ENCODE measurements around the gene PSMD13. TPM values are rescaled to one million over a fixed set of nuclear protein-coding genes. Genes with fewer than 3 reads are reported as not detected.
"Not testable (repeated sequence)": the region's sequence is repeated elsewhere in the genome, so short reads cannot be mapped to it uniquely, and the experiment has no call there.

Gene PSMD13
- total RNA-seq, 1 donor from 2014 or later: 272 TPM

DNA sequence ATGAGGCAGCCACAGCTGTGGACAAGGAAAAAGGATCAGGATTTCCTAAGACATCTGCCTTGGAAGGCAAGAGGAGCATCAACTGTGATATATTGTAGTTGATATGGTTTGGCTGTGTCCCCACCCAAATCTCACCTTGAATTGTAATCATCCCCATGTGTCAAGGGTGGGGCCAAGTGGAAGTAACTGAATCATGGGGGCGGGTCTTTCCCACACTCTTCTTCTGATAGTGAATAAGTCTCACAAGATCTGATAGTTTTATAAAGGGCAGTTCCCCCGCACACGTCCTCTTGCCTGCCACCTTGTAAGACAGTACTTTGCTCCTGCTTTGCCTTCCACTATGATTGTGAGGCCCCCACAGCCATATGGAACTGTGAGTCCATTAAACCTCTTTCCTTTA lies 19.1 kb upstream of the PSMD13 start:
- peaks cover 27% of the 10 kb centered on the region for H3K36me3 Mint-ChIP-seq (ENCODE audit: low read depth)
- H3K27ac Mint-ChIP-seq: peak overlapping the region; percentile 0
- H3K4me1 Mint-ChIP-seq: peaks cover 9% of the 10 kb centered on the region
- intact Hi-C loops (cut with micrococcal nuclease): no loop called here
- H3K9me3 Mint-ChIP-seq: no peaks in the 10 kb centered on the region
- no peak for DNase-seq
- H3K27me3 Mint-ChIP-seq: no peaks in the 10 kb centered on the region
- no peak overlapping the region for H3K4me3 Mint-ChIP-seq

DNA sequence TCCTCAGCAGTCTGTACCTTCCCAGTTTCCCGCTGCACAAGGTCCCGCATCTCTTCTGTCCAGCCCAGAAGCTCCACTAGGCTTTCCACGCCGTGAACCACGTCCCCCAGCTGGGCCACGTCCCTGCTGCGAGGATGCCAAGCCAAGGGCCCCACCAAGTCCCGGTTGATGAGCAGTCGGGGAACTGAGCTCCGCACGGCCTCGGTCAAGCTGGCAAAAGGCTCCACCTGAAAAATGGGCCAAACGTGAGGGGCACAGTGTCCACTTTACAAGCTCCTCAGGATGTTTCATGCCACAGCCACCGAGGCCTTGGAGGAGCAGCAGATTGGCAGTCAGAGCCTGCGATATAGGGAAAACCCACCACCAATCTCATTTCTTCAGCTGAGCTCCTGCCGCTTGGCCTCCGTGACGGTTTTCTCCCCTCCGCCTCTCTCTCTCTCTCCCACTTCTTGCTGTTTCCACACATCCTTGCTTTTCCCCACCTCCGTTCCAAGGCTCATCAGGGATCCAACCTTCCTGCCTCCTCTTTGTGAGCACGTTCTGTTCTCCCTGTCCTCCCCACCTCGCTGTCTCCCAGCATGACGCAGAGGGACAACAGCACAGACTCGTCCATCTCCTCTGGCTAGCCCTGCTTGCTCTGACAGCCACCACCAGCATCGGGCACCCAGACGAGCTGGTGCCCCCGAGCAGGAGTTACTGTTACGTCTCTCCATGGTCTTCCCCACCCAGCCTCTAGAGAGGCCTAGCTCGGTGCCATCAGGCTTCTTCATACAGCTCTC lies 17.8 kb upstream of the PSMD13 start:
- H3K27ac Mint-ChIP-seq: no peak overlapping the region
- H3K36me3 Mint-ChIP-seq (ENCODE audit: low read depth): peaks cover 21% of the 10 kb centered on the region
- no peak for DNase-seq
- H3K4me3 Mint-ChIP-seq: no peak overlapping the region
- intact Hi-C loops (cut with micrococcal nuclease): no loop called here
- no peaks in the 10 kb centered on the region for H3K27me3 Mint-ChIP-seq
- H3K4me1 Mint-ChIP-seq: peaks cover 8% of the 10 kb centered on the region
- H3K9me3 Mint-ChIP-seq: no peaks in the 10 kb centered on the region

DNA sequence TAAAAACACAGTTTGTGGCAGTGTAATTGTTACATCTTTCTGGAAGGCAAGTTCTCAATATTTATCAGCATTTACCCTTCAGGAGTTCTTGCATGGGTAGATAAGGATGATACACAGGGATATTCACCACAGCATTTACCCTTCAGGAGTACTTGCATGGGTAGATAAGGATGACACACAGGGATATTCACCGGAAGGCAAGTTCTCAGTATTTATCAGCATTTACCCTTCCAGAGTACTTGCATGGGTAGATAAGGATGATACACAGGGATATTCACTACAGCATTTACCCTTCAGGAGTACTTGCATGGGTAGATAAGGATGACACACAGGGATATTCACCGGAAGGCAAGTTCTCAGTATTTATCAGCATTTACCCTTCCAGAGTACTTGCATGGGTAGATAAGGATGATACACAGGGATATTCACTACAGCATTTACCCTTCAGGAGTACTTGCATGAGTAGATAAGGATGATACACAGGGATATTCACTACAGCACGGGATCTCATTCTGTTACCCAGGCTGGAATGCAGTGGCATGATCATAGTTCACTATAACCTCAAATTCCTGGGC lies 16.0 kb upstream of the PSMD13 start:
- DNase-seq; H3K9me3 Mint-ChIP-seq; H3K36me3 Mint-ChIP-seq (ENCODE audit: low read depth); H3K27ac Mint-ChIP-seq; H3K27me3 Mint-ChIP-seq; H3K4me3 Mint-ChIP-seq; intact Hi-C loops (cut with micrococcal nuclease): not testable (repeated sequence)
- H3K4me1 Mint-ChIP-seq: peaks cover 10% of the 10 kb centered on the region

DNA sequence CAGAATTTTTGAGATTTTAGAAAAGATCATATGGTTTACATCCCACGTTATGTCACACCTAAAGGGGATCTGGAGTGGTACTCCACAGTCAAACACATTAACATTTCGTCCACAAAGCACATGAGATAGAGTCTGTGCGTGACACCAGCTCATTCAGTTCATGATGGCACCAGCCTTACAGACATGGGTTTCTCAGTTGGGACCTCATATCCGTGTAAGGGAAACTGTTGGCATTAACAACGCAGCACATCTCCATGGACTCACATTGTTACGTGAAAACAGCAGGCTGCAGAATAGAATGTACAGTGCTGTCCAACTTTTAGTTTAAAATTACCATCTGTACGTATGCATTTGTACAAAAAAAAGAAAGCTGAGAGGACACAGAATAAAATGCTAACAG lies 15.2 kb upstream of the PSMD13 start:
- no peaks in the 10 kb centered on the region for H3K9me3 Mint-ChIP-seq
- intact Hi-C loops (cut with micrococcal nuclease): no loop called here
- DNase-seq: no peak
- peaks cover 4% of the 10 kb centered on the region for H3K36me3 Mint-ChIP-seq (ENCODE audit: low read depth)
- no peak overlapping the region for H3K4me3 Mint-ChIP-seq
- H3K27ac Mint-ChIP-seq: no peak overlapping the region
- H3K27me3 Mint-ChIP-seq: no peaks in the 10 kb centered on the region
- peaks cover 14% of the 10 kb centered on the region for H3K4me1 Mint-ChIP-seq

DNA sequence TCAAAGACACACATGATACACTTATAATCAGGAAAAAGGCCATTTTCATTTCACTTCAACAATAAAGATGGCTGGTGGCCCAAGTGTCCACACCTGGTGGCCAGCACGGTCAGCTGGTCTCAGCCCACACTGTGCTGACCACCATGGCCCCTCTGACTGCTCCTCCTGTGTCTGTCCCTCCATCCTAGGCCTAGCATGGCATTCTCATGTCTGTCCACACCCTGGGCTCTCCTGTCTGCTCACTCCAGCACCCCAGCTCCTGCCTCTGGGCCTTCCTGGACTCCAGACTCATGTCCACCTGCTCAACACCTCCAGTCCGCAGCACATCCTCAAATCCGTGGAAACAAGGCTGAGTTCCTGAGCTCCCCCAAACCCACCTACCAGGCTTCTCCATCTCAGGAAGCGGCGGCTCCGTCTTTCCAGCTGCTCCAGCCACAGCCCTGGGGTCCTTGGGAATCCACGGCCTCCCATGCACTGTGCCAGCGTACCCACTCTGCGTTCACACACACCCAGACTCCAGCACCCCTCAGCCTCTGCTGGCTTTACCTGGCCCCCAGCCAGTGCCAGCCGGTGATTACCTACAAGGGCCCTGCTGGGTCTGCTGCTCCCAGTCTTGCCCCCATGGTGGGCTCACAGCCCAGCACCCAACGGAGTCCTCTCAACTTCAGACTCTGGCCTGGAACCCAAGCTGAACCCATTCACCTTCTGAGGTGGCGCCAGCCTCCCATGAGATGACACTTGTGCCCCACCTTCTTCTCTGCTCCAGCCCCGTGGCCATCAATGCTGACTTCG lies 14.6 kb upstream of the PSMD13 start:
- H3K27me3 Mint-ChIP-seq: no peaks in the 10 kb centered on the region
- H3K9me3 Mint-ChIP-seq: no peaks in the 10 kb centered on the region
- intact Hi-C loops (cut with micrococcal nuclease): no loop called here
- no peak overlapping the region for H3K4me3 Mint-ChIP-seq
- H3K27ac Mint-ChIP-seq: no peak overlapping the region
- H3K4me1 Mint-ChIP-seq: peaks cover 14% of the 10 kb centered on the region
- DNase-seq: no peak
- peaks cover 4% of the 10 kb centered on the region for H3K36me3 Mint-ChIP-seq (ENCODE audit: low read depth)

DNA sequence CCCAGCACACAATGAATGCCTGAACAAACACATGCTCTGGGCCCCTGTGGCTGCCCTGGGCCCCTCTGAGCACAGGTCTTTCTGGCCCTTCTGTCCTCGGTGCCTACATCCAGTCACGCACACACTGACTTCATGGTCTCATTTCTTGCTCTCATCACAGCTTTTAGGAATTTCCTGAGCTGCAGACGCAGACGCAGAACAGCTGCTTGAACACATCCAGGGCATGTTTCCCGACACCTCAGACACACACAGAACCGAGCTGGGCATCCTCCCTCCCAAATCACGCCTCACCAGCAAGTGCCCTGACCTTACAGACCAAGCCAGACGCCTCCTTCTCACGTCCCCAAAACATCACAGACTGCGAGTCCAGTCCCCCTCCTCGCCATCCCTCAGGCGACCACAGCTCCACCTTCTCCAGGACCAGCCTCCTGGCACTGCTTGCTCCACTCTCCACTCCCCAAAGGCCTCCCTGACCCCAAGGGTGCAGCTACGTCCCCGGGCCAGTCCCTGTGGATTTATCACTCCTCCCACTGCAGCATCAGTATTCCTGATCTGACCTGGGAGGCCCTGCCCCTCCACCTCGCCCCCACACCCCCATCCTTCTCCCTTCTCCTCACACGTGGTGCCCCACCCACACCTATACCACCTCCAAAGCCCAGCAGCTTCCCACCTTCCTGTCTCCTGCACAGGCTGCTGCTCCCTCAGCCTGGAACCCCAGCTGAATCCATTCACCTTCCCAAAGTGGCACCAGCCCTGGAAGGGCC lies 13.6 kb upstream of the PSMD13 start:
- H3K27me3 Mint-ChIP-seq: no peaks in the 10 kb centered on the region
- peak overlapping the region; percentile 34 for H3K27ac Mint-ChIP-seq
- no peaks in the 10 kb centered on the region for H3K9me3 Mint-ChIP-seq
- no peak for DNase-seq
- H3K4me3 Mint-ChIP-seq: no peak overlapping the region
- peaks cover 4% of the 10 kb centered on the region for H3K36me3 Mint-ChIP-seq (ENCODE audit: low read depth)
- H3K4me1 Mint-ChIP-seq: peaks cover 8% of the 10 kb centered on the region
- intact Hi-C loops (cut with micrococcal nuclease): no loop called here

DNA sequence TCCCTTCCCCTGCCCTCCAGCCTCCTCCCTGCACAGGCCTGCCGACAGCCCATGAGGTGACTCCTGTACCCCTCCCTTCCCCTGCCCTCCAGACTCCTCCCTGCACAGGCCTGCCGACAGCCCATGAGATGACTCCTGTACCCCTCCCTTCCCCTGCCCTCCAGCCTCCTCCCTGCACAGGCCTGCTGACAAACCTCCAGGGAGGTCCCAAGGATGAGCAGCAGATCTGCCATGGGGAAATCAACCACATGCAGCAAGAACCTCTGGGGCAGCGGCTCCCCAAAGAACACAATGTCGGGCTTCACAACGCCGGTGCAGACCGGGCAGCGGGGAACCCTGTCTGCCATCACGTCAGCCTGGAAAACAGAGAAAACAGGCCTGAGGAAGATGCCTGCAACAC lies 12.9 kb upstream of the PSMD13 start:
- DNase-seq: no peak
- H3K27ac Mint-ChIP-seq: no peak overlapping the region
- peaks cover 12% of the 10 kb centered on the region for H3K4me1 Mint-ChIP-seq
- no peaks in the 10 kb centered on the region for H3K9me3 Mint-ChIP-seq
- H3K36me3 Mint-ChIP-seq (ENCODE audit: low read depth): peaks cover 6% of the 10 kb centered on the region
- no peak overlapping the region for H3K4me3 Mint-ChIP-seq
- H3K27me3 Mint-ChIP-seq: no peaks in the 10 kb centered on the region
- intact Hi-C loops (cut with micrococcal nuclease): no loop called here

DNA sequence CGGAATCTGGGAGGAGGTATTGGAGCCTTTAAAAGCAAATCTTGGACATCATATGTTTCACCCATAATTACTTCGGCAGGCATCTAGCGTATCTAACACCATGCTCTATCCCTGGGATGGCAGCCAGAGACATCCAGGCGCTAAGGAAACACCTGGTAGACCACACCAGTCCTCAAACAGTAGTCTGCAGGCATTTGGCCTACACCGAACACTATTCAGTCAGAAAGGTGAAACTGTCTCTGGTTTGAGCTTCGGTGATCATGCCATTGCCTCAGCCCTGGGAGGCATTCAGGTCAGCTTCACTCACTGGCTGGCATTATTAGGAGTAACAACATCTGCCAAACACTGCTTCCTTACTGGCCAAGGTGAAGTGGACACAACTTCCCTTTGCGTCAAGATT lies 12.4 kb upstream of the PSMD13 start:
- Mint-ChIP-seq H3K4me1 (peaks cover 12% of the 10 kb centered on the region), H3K9me3 (no peaks in the 10 kb centered on the region), H3K27me3 (no peaks in the 10 kb centered on the region), H3K36me3 (ENCODE audit: low read depth) (peaks cover 8% of the 10 kb centered on the region), H3K27ac (no peak overlapping the region), H3K4me3 (no peak overlapping the region)
- DNase-seq: no peak
- intact Hi-C loops (cut with micrococcal nuclease): no loop called here

DNA sequence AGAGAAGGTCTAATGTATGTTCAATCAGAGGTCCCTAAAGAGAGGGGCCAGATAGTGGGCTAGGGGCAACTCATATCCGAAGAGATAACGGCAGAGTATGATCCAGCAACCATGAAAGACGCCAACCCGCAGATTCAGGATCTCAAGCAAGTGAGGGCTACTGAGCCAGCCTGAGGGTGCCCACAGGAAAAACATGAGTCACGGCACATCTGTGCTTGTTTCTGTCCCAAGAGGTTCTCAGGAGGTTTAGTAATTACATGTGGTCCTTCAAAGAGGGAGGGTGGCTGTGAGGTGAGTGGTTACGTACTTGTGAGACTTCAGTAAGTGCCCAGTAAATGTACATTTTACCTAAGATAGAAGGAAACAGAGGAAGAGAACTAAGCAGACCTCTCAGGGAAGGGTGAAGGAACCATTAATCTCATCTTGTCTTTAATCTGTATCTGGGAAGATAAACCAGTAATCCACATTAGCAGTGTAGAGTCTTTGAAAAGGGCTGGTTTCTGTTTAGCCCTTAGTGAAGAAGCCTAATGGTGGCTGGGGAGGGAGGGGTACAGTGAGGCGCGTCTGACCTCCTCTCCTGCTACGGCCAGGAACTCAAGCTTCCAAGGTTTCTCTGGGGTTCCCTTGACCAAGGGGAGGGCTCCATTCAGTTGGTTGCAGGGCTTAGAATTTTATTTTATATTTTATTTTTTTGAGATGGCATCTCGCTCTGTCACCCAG lies 10.9 kb upstream of the PSMD13 start:
- no peaks in the 10 kb centered on the region for H3K9me3 Mint-ChIP-seq
- no peaks in the 10 kb centered on the region for H3K27me3 Mint-ChIP-seq
- intact Hi-C loops (cut with micrococcal nuclease): no loop called here
- H3K4me1 Mint-ChIP-seq: peaks cover 12% of the 10 kb centered on the region
- H3K27ac Mint-ChIP-seq: no peak overlapping the region
- H3K4me3 Mint-ChIP-seq: no peak overlapping the region
- DNase-seq: no peak
- H3K36me3 Mint-ChIP-seq (ENCODE audit: low read depth): peaks cover 10% of the 10 kb centered on the region

DNA sequence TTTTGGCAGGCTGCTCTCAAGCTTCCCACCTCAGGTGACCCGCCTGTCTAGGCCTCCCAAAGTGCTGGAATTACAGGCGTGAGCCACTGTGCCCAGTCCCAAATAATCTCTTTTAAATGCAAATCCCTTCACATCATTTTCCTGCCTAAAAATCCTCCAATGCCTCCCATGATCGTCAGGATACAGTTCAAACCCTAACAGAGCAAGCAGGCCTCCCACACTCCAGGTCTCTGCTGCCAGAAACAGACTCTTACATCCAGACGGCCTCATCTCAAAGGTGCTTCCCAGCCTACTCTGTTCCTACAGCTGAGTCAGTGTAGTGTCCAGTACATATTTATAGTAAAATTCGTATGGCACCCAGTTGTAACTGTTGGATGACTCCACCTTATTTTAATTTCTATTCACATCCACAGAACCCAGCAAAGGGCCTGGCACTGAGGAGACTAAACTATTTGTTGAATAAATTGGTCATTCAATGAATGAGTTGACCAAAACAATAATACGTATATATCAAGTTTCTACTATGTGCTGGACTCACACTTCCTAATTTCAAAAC lies 8.9 kb upstream of the PSMD13 start:
- no peak overlapping the region for H3K27ac Mint-ChIP-seq
- H3K4me3 Mint-ChIP-seq: no peak overlapping the region
- H3K27me3 Mint-ChIP-seq: no peaks in the 10 kb centered on the region
- H3K4me1 Mint-ChIP-seq: peaks cover 12% of the 10 kb centered on the region
- peaks cover 12% of the 10 kb centered on the region for H3K36me3 Mint-ChIP-seq (ENCODE audit: low read depth)
- no peak for DNase-seq
- H3K9me3 Mint-ChIP-seq: no peaks in the 10 kb centered on the region
- intact Hi-C loops (cut with micrococcal nuclease): no loop called here

DNA sequence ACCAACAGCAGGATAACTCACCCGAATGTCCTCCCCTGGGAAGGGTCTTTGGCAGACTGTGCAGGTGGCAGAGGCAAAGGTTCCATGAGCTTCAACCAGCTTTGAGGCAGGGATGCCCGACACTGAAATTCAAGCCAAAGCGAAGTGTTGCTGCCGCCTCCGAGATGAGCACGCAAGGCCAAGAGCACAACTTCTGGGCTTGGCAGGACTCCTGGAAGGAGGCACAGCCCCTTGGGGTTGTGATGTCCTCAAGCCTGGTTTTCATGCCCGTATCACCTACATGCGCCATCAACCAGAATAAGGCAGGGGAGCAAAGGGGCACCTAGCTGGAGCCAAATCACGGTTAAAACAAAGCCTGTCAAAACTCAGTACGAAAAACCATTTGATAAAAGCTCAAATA lies 6.3 kb upstream of the PSMD13 start:
- peaks cover 18% of the 10 kb centered on the region for H3K4me1 Mint-ChIP-seq
- no peak overlapping the region for H3K27ac Mint-ChIP-seq
- no peak overlapping the region for H3K4me3 Mint-ChIP-seq
- DNase-seq: no peak
- H3K9me3 Mint-ChIP-seq: no peaks in the 10 kb centered on the region
- intact Hi-C loops (cut with micrococcal nuclease): no loop called here
- H3K27me3 Mint-ChIP-seq: no peaks in the 10 kb centered on the region
- peaks cover 10% of the 10 kb centered on the region for H3K36me3 Mint-ChIP-seq (ENCODE audit: low read depth)

DNA sequence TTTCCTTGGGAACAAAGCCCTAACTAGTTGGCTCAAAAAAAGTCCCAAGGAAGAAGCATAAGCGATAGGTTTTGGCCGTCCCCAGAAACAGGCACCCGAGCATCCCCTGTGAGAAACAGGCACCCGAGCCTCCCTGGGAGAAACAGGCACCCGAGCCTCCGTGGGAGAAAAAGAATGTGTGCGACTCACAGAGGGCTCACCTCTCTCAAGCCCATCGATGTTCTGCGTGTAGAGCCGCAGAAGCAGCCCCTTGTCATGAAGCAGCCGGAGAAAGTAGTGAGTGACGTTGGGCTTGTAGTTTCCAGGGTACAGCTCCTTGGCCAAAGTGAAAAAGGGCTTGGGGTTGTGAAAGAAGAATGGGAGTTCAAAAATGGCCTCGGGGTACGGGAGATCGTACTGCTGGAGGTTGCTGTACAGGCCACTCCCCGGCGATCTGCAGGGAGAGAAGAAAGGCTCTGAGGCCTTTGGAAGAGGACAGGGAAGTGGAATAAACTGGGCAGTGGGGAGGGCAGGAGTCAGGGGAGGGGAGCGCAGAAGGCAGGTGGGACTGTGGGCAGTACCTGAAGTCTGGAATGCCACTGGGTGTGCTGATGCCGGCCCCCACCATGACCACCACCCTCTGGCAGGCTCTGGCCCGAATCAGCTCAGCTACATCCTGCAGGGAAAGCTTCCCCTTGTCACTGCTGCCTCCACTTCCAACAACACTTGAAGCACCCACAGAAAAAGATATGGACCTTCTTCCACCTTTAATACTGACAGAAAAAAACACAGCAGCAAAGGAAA lies 3.8 kb upstream of the PSMD13 start:
- H3K4me1 Mint-ChIP-seq: peaks cover 18% of the 10 kb centered on the region
- H3K4me3 Mint-ChIP-seq: no peak overlapping the region
- intact Hi-C loops (cut with micrococcal nuclease): no loop called here
- no peaks in the 10 kb centered on the region for H3K9me3 Mint-ChIP-seq
- H3K27ac Mint-ChIP-seq: peak overlapping the region; percentile 34
- no peaks in the 10 kb centered on the region for H3K27me3 Mint-ChIP-seq
- H3K36me3 Mint-ChIP-seq (ENCODE audit: low read depth): peaks cover 10% of the 10 kb centered on the region
- no peak for DNase-seq
